HG03045 (cell line): ENCODE measurements around the gene RAD51D.
A peak's percentile ranks its signal among the peaks of the same experiment; 100 is the strongest.
"Not testable (repeated sequence)": the region's sequence is repeated elsewhere in the genome, so short reads cannot be mapped to it uniquely, and the experiment has no call there.

Experiments used
- ATAC-seq: cut with Tn5 transposase; IDR thresholded peaks from one replicate; pipeline ENCODE4 v1.9.1; 2021; ENCODE audit warnings: mild to moderate bottlenecking, moderate library complexity; ENCODE audit not compliant: unreplicated experiment

The RAD51D gene

DNA sequence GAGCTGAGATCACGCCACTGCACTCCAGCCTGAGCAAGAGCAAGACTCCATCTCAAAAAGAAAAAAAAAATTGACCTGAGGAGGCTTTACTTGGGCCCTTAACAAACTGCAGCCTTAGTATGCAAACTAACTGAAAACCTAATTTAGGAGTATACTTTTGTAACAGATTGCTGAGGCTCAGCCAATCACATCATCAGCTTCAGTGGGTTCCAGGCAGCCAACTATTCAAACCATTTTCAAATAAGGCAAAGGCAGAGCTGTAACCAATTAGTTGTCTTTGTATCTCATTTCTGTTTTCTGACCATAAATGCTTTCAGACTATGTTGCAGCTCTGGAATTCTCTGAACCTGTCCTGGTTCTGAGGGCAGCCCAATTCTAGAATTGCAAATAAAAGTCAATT lies 23.9 kb downstream of the RAD51D start:
- ATAC-seq: no peak

DNA sequence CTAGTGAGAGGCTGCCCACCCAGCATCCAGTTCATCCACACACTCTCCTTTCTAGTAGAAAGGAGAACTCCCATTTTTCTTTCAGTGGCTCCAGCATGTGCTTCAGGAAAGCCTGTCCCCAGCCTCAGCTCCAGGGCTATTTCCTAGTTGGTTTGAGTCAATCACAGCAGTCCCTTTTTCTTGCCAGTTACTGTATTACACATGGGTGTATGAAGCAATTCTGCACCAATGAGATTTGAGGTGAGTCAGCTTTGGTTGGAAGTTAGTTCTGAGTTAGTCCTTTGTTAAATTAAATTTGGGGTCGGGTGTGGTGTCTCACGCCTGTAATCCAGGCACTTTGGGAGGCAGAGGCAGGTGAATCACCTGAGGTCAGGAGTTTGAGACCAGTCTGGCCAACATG lies 24.8 kb downstream of the RAD51D start:
- no peak for ATAC-seq

DNA sequence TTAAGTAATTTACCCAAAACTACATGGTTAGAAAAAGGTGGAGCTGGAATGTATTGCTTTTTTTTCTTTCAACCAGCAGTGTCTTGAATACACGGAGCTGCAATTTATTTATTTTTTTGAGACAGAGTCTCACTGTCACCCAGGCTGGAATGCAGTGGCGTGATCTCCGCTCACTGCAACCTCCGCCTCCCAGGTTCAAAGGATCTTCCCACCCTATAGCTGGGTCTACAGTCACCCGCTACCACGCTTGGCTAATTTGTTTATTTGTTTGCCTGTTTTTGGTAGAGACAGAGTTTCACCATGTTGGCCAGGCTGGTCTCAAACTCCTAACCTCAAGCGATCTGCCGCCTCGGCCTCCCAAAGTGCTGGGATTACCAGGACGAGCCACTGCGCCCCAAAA lies 29.0 kb downstream of the RAD51D start:
- not testable (repeated sequence) for ATAC-seq

DNA sequence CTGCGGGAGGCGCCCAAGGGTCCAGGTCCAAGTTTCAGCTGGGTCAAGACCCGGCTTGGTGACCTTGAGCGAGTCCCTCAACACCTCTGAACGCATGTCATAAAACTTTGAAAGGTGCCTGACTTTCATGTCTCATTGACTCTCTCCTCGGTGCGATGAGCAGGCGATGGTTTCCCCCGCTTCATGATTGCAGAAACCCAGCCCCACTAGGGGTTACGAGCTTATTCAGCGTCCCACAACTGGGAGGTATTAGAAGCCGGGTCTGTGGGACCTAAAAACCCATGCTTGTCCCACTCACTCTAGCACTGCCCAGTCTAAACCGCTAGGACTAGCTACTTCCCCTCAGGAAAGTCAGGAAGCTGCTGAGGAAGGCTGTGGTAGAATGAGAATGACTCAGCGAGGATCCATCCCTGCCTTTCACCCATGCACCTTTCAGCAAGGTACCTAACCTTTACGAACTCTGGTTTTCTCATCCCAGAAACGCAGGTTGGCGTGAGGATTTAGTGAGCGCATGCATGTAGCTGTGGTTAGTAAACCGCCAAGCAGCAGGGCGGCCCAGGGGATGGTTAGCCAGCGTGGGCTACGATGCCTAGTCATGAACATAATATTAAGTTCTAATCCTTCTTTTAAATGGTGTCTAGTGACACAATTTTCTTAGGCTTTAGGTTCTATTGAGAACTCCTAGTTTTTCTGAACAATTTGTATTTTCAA lies 29.9 kb downstream of the RAD51D start:
- peak; percentile 14 for ATAC-seq

DNA sequence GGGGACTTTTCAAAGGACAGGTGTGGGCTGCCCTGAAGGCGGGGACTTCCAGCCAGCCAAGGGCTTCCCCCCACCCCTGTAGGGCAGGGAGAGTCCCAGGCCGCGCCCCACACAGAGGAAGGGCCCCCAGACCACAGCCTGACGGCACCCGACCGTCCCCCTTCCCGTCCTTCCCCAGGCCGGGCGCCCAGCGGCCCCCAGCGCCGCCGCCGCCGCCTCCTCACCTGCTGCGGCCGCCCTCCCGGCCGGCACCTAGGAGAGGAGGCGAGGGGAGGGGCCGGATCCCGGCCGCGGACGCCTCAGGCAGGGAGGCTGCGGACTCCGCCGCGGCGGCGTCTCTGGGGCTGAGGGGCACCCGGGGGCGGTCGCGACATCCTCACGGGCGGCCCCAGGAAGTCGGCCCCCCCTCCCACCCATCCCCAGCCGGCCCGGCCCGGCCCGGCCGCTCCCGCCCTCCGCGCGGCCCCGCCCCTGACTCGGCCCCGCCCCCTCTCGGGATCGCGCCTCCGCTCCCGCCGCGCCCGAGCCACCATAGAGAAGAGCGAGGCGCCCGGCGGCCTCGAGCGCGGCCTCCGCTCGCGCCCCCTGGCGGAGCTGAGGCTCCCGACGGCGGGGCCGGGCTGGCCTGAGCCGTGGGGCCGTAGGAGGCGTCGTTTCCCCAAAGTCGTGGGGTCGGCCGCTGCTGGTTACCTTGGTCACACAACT lies 30.6 kb downstream of the RAD51D start:
- ATAC-seq: peak; percentile 70

DNA sequence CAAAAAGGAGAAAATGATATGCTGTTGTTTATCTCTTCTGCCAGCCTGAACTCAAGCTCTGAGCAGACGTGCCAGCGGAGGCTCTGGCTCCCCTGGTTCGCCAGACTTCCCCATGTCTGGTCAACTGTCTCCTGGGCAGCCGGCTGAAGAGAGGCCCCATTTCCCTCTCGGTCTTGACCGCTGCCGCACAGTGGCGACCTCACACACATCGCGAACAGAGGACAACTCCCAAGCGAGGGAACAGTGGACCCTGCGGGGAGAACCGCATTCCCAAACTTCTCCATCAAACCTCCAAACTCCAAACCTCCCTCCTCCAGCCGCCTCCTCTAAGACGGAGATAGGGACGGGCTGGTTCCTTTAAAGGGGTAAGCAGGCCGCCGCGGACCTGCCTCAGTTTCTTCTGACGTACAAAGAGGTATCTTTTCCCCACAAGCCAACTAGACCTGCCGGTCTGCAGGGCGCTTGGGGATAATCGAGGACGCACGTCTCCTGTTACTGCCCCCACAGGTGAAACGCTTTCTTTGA lies 31.2 kb downstream of the RAD51D start:
- peak; percentile 16 for ATAC-seq

DNA sequence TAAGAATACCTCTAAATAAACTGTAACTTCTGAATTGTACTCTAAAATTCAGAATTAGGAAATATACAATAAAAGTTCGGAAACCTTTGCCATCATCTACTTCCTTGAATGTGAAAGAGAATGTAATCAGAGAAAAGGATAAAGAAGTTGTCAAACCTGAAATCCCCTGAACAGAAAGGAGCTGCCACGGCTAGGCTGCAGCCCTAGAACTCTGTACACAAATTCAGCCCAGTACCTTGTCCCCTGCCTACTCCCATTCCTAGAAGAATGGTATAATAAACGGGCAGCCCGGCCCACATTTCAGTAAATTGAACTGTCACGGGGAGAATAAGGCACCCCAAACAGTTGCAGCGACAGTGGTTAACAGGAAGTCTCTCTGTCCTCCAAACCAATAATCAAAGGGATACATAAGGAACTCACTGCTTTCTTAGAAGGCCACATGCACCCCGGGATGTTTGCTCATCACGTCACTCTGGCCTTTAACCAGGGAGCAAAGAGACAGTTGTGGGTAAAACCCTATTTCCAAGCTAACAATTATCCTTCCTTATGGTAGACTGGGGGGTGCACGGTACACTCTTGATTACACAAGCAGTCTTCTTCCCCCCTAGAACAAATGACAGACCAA lies 31.8 kb downstream of the RAD51D start:
- ATAC-seq: no peak

DNA sequence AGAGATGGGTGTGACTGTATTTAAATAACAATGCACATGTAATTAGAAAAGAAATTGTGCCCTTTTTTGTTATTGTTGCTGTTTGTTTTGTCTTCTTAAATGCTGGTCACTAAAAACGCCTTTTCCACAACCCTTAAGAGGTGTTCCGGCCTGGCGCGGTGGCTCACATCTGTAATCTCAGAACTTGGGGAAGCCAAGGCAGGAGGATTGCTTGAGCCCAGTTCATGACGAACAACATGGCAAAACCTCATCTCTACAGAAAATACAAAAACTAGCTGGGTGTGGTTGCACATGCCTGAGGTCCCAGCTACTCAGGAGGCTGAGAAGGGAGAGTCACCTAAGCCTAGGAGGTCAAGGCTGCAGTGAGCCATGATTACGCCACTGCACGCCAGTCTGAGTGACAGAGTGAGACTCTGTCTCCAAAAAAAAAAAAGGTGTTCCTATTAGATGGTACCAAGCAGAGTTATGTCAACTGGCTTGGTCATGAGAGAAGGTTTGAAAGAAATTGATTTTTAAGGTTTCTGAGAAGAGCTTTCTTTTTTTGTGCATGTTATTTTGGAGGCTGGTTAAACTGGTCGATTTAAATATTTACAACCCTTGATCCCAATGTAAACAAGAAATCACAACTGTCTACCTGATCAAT lies 32.6 kb downstream of the RAD51D start:
- ATAC-seq: no peak

DNA sequence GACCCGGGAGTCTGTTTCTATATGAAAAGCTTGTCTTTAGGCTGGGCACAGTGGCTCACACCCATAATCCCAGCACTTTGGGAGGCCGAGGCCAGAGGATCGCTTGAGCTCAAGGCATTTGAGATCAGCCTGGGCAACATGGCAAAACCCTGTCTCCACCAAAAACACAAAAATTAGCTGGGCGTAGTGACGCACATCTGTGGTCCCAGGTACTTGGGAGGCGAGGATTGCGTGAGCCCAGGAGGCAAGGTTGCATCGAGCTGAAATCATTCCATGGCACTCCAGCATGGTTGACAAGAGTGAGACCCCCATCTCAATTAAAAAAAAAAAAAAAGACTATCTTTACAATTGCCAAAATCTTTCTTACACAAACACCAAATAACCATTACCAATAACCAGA lies 33.5 kb downstream of the RAD51D start:
- no peak for ATAC-seq

DNA sequence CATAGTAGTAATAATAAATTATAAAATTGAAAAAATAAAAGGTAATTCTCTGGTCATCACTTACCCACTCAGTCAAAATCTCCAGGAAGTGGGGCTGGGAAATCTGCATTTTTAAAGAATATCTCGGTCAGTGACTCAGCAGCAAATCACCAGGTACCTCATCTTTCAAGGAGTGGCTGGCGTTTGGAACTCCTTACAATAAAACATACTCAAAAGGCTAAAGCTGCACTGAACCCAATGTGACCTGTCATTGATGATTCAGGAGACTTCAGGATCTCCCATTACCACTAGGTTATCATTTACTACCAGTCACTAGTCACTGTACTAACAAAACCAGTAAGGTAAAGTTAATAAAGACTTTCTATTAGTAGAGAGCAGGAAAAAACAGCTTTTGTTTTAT lies 34.7 kb downstream of the RAD51D start:
- ATAC-seq: no peak

DNA sequence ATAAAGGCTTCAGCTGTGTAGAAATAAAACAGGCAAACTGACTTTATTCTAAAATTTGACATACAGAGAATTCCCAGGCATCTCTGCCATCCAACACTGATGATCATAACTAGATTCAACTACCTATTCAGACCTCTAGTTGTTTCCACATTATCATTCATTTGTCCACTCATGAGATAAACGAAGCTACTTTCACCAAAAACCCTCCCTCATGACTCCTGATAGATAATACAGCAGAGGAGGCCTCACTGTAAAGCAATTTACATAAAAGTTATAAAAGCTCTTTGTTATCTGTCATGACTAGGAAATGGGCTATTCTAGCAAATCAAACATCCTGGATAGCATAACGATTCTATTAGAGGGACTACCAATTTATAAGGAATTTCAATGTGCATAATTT lies 36.6 kb downstream of the RAD51D start:
- no peak for ATAC-seq

DNA sequence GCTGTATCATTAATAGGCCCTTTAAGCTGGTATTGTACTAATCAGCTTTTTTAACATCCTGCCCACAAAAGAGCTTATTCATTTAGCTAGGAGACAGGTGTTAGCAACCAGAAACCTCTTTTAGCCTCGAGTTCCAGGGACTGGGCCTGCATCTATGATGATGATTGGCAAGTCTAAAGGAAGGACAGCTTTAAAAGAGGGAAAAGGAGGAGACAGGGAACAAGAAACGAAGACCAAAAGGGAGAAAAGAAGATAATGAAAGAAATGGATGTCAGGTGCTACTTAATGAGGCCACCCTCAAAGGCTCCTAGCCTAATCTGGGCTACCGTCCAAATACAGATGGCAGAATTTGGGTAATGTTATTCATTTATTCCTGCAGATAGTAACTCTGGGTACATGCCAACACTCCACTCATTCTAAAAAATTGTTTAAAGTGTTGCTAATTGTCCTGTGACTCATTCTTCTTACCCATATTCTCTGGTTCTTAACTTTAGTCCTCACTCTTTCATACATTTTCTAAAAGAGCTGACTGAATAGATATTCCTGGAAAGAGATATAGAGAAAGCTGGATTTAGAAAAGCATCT lies 37.5 kb downstream of the RAD51D start:
- ATAC-seq: no peak

DNA sequence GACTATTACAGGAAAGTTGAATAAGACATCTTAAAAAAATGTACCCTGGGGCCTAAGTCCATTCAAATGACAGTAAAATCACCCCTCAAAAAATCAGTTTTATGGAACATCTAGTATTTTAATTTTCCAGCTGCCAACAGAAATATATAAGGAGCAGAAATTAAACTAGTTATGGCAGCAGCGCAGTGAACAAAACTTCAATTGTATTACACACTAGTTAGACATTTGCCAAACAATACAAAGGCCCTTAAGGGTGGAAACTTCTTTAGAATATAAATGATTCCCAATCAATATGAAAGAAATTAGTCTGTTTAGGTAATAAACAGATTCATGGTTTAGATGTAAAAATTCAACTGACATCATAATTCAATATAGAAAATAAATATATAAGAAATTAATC lies 38.0 kb downstream of the RAD51D start:
- ATAC-seq: no peak

DNA sequence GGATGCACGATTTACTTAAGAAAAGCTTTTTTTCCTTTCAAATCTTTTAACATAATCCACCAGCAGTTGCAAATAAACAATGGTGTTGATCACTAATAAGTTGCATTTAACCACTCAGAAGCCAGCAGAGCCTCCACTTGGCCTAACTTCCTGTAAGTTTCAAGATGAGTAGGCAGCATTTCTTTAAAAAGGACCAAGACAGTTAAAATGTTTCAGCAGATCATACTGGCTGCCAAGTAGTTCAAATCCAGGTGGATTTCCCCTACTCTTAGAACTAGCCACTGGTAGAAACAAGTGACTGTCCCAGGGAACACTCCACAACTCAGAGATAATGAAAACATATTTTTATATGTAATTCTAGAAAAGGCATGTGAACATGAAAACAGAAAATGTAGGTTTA lies 39.1 kb downstream of the RAD51D start:
- no peak for ATAC-seq

DNA sequence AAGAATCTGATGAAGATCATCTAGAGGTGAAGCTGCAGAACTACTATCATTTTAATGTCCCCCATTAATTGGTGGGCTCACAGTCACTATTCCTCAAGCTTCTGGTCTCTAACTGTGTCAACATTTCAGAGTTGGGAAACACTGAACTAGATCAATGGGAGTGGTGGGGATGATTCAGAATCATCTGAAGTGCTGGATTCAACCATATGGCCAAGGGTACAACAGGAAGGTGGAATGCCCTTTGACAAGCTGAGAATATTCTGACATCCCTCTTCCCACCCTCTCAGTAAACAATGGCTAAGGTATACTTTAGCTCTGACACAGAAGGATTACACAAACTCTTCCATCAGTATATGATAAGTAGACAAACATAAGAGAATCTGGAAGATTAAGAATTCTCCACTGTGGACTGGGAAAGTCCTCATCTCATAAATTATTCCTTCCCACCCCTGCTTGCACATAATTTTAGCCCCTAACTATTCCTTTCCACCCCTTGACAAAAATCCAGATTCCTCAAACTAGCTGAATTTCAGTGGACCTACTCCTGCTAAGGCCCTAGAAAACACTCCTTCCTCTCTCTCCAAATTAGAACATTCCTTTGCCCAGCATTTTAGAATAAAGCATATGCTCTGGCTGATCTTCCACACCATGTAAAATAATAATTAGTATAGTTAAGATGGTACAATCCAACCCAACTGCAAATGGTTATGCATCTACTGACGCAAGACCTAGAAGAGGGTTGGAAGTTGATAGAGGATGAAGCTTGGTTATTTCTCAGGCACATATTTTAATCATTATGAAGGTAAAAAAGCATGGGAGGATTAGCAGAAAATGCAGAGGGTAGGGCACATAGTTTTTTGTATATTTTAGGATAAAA lies 39.9 kb downstream of the RAD51D start:
- no peak for ATAC-seq

DNA sequence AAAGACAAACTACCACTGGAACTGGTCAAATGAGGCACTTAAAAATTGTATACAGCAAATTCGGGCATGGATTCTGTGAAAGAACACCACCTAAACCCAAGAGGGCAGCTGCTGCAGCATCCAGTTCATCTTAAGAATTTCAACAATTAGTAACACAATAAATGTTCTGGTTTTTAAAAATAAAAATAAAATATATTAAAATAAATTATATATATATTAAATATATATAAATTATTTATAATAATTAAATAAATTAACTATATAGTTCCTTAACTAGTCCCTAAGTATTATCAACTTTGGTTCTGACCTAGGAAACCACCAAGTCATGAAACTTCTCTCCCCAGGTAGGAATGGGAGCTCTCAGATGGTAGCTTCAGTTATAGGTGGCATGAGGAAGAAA lies 42.8 kb downstream of the RAD51D start:
- no peak for ATAC-seq

DNA sequence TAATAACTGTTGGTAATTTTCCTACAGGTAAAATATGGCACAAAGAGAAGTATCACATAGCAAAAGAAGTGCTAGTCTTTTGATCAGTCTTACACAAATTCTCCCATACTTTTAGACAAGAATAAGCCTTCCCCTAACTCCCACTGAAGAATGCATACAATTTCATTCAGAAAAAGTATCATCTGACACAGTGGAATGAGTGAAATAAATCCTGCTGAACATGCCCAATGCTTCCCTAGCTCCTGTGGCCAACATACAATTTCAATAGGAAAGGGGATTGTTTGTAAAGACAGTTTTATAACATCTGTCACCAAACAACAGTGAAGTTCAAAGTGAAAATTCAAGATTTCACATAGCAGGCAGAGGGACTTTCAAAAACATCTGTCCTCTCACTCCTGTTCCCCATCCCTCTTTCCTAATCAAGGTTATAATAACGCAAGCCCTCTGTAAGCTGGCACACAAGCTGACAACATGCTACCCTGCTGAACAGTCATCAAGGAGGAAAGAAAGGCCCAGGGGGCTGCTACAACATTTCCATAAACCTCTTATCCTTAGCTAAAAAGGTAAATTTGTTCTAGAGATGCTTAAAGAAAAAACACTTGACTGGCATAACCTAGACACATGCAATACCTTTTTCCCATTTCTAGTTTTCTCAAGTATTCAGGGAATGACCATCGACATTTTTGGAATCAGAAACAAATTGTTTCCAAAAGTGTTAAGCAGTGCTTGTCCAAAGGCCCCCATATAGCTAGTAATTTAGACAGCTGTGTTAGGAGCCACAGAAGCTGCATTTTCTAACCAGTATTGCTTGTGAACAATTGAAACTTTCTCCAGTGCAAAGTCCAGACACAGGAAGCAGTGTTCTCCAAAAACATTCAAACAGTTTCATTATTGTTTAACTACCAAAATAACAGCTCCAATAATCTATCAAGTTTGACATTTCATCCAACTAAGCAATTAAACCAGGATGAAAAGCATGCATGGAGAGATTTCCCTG lies 44.7 kb downstream of the RAD51D start:
- no peak for ATAC-seq

DNA sequence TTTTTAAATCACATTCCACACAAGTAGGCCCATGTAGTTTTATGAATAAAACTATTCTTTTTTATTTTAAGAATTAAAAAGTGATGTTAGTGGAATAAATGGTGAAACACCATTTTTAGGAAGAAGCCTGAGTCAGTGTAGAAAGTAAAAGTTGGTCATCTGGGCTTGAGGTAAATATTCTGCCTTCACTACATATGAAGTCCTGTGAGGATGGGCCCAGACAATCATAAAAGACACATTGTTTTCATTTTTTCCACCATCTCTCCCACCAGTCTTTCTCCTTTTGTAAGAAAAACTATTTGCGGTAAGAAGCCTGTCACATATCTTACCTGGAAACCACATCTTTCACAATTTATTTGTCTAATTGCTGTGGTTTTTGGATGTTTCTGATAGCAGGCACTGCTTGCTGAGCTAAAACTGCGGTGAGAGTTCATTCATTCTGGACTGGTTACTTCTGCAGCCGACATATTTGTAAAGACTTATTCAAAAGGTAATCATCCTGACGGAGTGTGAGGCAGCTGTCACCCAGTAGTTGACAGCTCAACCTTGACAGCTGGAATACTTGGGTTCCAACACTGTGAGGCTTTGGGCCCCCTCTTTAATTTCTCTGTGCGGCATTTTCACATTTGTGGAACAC lies 45.6 kb downstream of the RAD51D start:
- ATAC-seq: no peak
